Stimulated activated CD4-positive, alpha-beta T cell treated with anti-CD3 and anti-CD28 coated beads, Interleukin-15, amount 100 ng/mL, for 1 hour (primary cell): ENCODE data around the gene DPP6.

Source experiments
- DNase-seq, 2 donors: peaks; one replicate each; pipeline ENCODE4 v3.0.0-alpha.2; 2020; ENCODE audit warnings: low read depth in 1 of 2, low spot score in 1 of 2

Gene DPP6

GRCh38 chr7:154844955-154845354 lies 792.8 kb downstream of the DPP6 start:
- DNase-seq = no peak

GRCh38 chr7:154848464-154848863 lies 796.3 kb downstream of the DPP6 start:
- no peak for DNase-seq

GRCh38 chr7:154852205-154852604 lies 800.0 kb downstream of the DPP6 start:
- DNase-seq = no peak

DNA sequence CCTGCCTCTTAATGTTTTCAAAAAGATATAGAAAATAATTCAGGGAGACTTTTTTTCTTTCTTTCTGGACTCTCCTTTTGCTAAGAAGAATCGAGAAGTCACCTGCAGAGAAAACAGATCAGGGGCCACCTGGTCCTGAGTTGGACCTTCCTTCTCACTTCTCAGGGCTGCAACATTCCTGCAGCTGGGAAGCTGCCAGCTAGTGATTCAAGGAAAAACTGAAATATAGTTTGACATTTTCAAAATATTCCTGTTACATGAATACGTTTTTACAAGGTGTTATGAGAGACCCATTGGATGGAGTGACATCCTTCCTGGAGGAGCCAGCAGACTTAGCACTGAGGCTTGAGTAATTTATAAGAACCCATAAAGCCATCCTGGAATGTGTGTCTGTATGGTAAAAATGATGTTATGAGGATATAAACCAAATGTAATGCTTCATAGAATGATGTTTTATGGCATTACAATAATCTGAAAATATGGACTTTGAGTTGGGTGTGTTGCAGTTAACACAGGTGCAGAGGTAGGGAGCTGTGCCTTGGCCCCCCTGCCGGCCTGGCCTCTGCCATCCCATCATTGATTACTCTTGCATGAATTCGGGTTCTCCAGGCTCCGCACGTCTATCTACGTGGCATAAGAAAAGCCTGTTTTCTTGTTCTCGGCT lies 801.0 kb downstream of the DPP6 start:
- no peak for DNase-seq

DNA sequence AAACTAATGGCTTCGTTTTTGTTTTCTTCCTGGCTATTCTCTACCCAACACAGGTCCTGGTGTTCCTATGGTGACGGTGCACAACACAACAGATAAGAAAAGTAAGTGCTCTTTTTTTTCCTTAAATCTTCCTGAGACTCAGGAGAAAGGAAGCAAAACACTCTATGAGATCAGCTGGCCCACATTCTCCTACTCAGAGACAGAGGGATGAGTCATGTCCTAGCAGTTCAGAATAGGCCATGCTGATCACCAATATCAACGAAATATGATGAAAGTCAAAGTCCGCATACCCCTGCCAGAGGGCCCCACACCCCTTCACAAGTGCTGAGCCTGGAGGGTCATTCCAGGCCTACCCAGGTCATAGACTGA lies 801.5 kb downstream of the DPP6 start:
- no peak for DNase-seq

DNA sequence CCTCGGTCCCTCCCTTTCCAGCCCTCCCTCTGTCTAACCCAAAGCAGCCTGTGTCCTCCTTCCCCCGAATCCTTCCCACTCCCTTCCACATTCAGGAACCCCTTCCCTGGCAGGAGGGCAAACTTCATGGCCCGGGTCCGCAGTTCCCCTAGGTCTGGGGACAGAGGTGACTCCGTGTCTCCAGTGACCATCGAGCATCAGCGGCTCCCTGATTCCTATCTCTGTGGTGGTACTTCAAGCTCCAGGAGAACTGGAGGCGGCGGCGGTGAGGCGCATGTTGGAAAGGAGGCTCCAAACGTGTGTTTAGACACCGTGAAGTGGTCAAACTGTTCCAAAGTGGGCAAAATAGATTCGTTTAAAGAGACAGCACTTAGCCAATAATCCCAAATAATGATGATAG lies 802.6 kb downstream of the DPP6 start:
- DNase-seq = no peak

DNA sequence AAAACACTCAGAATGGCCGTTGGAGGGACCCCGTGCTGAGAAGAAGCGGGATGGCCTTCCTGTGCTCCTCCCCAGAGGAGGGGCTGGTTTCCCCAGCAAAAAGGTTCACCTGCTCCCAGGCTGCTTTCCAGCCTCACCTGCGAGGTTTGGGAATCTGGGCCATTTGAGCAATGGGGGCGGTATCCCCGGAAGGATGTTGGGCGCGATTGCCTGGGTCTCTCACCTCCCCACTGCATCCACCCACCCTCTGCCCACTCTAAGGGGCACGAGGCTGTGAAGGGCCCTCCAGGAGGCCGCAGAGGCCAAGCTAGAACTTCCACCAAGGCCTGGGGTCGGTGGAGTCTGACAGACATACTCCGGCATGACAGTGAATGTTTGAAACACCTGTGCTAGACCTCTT lies 803.2 kb downstream of the DPP6 start:
- no peak for DNase-seq

DNA sequence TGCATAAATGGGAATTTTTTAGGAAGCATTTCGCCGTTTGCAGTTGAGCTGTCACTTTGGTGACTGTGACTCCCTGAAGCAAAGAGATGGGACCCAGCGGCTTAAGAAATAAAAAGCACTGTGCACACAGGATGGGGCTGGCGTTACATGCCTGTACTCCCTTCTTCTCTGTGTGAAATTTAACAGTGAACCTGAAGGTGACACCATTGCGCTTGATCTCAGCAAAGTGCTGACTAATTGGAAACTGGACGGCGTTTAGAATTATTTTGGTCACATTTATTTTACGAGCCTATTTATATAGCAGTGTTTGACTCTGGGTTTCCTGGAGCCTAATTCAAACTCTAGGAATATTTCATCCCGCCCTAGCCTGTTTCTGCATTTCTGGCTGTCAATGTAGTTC lies 804.5 kb downstream of the DPP6 start:
- DNase-seq = no peak

GRCh38 chr7:154857240-154857639 lies 805.0 kb downstream of the DPP6 start:
- DNase-seq = no peak

DNA sequence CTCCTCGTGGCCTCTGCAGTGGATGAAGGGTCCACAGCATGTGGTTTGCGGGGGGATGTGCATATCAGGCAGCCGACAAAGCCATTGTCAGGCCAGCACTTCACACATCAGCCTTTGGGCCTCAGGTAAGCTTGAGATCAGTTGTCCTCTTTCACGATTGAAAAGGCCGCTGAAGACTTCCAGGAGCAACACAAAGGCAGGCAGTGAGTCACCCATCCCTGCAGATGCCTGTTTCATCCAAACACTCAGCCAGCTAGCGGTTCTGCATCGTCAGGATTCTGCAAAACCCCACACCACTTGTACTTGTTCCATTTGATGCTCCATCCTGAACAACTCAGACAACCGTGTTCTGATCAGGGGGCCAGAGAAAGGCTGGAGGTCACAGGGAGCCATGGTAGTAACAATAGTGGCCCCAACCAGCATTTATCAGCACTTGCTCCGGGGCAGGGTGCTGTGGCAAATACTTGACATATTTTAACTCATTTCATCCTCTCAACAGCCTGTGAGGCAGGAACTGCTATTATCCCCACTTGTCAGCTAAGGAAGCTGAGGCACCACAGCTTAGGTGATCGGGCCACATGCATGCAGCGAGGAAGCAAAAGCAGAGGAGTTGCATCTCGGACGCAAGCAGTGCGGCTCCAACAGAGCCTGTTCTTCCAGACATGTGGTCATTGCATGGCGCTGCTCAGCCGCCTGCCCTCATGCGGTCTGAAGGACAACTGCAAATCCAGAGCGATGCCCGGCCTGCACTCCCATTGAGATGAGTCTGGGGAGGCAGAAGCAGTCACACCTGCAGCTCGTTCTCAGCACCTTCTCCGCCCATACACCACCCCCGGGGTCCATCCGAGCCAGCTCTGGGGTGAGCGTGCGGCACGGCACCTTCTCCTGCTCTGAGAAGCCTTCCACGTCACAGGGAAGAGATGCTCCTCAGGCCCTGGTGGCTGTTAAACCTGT lies 805.8 kb downstream of the DPP6 start:
- DNase-seq = no peak

- no peak for DNase-seq
Observed at GRCh38 chr7:154858836-154859537, 806.8 kb downstream of the DPP6 start.

DNA sequence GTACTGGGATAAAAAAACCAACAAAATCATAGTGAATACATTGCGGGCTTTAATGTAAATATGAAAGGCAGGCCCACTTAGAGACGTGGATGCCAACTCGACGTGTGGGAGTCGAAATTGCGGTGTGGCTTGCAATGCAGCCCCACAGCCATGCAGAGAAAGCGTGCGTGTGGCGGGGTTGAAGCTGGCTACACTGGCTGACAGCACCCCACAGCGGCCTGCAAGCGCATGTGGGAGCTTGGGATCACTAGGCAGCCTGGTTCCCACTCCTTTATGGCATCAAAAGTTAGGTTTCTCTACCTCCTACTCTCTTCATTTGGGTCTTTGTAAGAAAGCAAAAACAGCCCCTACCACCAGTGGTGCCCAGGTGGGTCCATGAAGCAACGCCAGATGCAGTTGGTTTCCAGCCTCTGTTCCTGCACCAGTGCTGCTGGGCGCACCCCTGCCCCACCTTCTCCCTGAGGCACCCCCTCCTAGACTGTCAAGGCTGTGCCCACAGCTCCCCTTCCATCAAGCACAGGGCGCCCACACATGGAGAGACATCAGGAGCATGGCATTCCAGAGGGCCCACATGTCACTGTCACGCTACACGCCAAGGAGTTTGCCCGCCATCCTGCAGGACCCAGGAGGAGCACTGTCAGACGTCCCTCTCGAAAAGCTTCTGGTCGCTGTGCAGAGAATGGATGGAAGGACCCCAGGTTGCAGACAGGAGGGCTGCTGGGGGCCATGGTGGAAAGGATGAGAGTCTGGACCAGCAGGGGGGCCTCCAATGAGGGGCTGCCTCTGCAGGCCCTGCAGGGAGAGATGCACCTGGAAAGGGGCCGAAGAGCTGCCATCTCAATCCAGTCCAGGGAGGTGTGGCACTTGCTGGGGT lies 807.8 kb downstream of the DPP6 start:
- DNase-seq = no peak

GRCh38 chr7:154860621-154861375 lies 808.6 kb downstream of the DPP6 start:
- no peak for DNase-seq

DNA sequence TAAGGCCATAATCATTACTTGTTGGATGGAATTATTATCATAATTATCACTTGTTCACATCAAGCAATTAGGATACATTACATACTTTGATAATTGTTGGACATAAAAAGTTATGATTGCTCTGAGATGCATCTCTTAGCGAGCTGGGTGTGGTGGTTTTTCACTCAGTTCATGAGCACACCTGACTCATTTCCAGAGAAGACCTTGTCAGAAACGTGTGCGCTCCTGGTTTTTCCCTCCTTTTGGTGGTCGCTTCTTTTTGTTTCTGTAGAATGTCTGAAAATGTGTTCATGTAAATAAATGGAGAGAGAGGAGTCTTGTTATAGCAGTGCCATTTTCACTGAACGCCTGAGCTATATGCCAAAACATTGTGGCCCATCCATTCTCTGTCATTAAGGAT lies 809.4 kb downstream of the DPP6 start:
- DNase-seq = no peak

GRCh38 chr7:154862153-154862791 lies 810.1 kb downstream of the DPP6 start:
- no peak for DNase-seq

DNA sequence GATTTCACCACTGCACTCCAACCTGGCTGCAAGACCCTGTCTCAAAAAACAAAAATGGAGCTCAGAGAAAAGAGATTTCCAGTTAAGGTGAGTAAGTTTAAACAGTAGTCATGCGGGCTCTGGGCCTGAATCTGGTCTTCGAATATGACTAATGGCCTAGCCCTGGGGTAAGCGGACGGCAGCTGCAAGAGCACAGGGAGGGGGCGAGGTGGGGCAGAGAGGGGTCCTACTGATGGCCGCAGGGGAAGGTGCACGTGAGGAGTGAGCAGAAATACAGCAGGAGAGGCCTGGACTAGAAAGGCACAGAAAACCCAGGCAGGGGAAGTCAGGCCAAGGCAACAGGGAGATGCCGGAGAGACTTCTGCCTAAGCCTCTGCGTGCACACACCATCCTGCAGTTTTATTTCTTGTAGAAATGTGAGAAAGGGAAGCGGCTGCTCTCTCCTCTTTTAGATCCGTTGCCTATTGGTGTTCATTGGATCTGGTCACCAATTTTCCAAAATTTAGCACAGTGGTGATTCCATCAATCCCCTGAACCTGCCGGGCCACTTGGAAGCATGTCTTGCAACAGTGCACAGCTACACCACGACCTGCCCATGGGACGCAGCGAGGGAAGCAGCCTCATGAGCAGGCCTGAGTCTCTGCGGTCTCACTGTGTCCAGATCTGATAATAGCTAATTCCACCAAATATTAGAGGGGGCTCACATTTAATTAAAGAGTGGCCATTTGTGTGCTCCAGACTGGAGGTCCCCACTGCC lies 811.7 kb downstream of the DPP6 start:
- no peak for DNase-seq

DNA sequence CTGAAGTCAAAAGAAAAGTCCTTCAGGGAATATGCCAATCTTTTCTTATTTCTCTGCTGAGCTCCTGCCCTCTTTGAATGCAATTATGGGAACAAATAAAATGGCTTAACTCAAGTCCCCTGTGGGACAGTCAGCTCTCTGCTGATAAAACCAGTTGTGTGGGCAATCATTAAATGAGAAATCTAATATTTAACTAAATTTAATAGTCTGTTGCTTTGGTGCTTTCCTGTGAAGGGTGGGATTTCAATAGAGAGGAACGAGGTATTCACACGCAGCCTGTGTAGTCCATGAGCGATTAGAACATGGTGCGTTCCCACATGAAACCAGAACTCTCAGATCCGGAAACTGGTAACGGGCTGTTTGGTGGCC lies 812.3 kb downstream of the DPP6 start:
- DNase-seq = no peak

DNA sequence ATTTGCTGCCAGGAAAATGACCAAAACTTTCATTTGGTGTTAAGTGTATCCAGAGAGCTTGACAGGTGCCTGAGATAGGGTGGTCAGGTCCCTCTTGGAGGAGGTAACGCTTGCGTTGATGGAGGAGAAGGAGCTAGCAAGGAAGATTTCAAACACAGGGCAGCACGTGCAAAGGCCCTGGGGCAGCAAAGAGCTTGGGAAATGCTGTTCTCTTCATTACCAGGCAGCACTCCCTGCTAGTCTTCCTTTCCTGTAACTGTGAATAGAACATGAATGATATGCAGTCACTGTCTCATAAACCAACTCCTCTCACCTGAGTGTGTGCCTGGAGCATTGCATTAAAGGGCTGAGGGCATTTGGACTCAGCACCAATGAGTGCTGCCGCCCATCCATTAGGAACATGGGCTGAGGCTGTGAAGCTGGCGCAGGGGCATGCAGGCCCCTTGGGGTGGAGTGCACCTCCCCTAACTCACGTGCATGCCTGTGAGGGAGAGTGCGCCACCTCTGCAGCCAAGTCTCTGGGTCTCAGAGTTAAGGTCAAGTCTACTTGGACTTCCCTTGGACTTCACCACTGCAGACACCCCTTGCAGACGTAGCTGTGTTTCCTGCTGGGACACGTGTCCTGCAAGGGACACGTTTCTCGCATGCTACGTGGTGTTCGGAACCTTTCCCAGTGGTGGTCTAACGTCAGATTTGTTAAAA lies 813.9 kb downstream of the DPP6 start:
- DNase-seq = no peak

- no peak for DNase-seq
Observed at GRCh38 chr7:154867068-154867467, 814.9 kb downstream of the DPP6 start.
